Fibroblast of upper back skin (primary cell): ENCODE measurements around the gene NR1I2.
A peak's percentile ranks its signal among the peaks of the same experiment; 100 is the strongest.

ENCODE experiments used
- DNase-seq: peaks from one replicate; pipeline ENCODE4 v3.0.0-alpha.2; 2013

NR1I2 gene

DNA sequence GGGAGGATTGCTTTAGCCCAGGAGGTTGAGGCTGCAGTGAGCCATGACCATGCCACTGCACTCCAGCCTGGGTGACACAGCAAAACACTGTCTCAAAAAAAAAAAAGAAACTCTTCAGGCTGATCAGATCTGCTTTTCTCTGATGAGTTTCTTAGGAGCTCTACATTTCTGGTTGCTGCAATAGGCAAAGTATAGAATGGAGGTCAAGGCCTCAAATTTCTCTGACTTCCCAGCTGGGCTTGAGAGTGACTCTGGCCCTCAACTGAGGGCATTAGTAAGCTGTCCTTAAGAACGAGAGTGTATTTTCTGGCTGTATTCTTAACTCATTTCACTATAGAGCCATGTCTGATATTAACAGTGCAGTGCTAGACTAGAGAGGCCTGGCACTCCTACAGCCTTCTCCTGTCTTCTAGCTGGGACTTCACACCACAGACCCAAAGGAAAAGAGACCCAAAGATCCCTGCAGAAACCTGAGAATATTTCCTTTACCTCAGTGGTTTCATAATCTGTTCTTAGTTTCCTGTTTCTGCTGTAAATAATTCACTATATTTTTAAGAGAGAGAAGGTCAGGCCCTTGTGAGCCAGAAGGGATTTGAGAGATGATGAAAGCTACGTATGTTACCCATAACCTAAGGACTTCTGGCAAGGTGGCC lies 2.0 kb upstream of the NR1I2 start:
- no peak for DNase-seq

DNA sequence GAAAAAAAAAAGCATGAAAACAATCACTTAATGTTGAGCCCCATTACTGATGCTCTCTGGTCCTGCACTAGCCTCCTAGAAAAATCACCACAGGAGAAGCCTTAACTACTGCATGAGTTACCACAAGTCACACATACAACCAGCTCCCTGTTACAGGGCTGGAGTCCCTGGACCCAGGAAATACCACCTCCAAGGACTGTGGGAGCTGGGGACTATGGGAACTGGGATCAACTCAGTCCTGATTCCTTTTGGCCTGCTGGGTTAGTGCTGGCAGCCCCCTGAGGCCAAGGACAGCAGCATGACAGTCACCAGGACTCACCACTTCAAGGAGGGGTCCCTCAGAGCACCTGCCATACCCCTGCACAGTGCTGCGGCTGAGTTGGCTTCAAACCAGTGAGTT lies 559 bp downstream of the NR1I2 start:
- no peak for DNase-seq

DNA sequence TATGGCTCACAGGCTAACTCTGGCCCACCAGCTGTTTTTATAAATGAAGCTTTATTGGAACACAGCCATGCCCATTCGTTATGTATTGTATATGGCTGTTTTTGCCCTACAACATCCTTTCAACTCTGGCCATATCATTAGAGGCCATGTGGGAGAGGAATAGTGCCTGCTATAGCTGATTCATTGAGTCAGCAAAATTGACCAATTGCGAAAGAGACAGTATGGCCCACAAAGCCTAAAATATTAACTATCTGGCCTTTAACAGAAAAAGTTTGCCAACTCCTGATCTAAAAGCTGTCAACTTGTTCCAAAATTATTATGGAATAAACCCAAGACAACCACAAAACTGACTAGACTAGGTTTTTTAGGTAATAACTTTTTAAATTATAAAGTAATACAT lies 1.4 kb downstream of the NR1I2 start:
- DNase-seq, result no peak

DNA sequence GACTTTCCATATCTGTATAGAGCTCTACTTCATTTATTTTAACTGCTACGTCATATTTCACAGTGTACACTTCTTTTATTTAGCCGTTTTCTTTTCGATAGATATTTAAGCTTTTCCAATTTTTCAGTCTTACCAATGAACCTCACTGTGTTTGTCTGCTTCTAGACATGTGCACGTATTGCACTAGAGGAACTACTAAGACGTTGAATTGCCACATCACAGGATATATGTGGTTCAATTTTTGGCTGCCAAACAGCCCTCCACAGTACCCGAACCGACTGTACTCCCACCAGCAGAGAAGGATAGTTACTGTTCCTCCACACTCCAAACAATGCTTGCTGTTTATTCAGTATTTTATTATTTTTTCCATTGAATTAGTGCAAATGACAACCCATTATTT lies 2.0 kb downstream of the NR1I2 start:
- no peak for DNase-seq

DNA sequence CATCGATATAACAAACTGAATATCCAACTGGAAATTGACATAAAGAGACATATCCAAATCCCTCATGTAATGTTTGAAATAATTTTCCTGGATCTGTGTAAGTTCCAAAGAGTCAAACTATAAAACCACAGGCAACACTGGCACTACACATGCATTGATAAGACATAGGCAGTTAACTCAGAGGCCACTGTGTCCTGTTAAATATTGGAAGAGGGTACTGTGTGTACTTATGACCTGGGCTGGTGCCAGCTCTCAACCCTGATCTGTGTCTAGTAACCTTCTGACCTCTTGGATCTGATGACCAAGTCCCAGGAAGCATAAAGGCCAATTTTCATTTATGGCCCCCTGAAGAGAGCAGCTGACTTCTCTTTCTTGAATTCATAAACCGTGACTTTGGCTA lies 4.5 kb downstream of the NR1I2 start:
- DNase-seq, result no peak

DNA sequence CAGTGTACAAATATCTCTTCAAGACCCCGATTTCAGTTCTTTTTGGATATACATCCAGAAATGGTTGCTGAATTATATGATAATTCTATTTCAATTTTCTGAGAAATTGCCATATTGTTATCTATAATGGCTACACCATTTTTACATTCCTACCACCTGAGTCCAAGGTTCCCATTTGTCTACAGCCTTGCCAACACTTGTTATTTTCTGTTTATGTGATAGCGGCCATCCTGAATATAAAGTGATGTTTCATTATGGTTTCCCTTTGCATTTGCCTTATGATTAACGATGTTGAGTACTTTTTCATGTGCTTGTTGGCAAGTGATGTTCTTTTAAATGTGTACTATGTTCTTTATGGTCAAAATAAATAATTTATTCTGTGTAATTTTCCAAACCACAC lies 8.5 kb downstream of the NR1I2 start:
- no peak for DNase-seq

DNA sequence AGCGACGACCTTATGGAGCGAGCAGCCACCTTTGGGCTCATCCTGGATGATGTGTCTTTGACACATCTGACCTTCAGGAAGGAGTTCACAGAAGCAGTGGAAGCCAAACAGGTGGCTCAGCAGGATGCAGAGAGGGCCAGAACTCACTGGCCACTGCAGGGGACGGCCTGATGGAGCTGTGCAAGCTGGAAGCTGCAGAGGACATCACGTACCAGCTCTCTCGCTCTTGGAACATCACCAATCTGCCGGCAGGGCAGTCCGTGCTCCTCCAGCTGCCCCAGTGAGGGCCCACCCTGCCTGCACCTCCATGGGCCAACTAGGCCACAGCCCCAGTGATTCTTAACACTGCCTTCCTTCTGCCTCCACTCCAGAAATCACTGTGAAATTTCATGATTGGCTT lies 10.4 kb downstream of the NR1I2 start:
- DNase-seq, result no peak

DNA sequence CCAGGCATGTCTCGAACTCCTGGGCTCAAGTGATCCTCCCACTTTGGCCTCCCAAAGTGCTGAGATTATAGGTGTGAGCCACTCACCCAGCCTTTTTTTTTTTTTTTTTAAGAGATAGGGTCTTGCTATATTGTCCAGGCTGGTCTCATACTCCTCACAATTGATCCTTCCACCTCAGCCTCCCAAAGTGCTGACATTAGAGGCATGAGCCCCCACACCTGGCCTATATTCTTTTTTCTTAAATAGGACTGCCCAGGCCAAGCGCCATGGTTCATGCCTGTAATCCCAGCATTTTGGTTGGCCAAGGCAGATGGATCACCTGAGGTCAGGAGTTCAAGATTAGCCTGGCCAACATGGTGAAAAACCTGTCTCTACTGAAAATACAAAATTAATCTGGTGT lies 12.5 kb downstream of the NR1I2 start:
- DNase-seq, result no peak

DNA sequence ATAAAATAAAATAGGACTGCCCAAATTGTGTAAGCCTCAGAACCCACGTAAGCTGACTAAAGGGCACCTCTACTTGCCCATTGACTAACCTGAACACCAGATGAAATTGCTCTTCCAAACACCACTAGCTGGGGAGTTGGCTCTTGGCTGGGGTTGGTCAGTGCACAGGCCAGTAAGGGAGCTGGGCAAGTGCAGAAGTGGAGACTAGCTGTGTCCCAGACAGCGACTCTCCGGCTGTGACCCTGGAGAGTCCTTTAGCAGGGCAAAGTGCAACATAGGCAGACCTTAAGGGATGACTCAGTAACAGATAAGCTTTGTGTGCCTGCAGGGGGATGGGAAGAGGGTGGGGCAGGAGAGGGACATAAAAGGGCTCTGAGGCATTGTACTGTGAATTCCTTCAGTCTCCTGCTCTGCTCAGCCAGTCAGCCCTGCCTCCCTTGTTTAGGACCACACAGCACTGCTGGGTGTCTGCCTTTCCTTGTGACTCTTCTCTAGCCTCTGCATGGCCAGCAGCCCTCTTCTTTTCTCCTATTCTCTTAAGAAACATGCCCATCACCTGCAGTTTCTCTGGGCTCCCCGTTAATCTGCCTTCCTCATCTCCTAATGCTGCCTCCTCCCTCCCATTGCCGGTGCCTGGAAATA lies 13.2 kb downstream of the NR1I2 start:
- DNase-seq, result no peak

DNA sequence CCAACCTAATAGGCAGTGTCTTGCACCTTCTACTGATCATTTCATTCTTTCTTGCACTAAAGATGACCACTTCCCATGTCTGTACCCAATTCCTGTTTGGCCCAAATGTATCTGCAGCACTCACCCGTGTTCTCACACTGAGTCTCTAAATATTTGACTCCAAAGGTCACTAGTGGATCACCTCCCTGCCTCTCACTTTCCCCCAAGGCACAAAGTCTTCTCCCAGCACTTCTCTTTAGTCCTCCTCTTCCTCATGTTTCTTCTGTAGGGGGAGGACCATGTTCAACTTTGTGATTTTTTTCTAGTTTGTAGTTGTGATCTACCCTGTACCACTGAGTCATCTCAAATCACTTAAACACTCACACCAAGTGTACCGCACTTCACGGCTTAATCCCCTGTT lies 13.9 kb downstream of the NR1I2 start:
- no peak for DNase-seq

DNA sequence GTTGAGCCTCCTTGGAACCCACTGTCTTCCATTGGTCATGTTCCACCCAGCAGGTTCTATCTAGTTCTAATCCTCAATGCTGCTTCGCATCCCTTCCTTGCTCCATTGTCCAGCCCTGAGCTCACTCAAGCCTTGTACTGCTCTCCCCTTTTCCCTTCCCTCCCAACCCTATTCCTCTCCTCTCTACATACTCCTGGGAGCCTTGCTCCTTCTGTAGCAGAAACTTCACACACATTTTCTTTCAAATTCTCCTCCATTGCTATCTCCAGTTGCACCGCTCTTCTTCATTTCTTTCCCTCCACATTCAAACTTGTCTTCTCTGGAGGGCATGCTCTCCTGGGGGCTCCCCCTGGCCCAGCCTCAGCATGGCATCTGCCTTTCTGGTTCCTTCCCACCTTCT lies 14.5 kb downstream of the NR1I2 start:
- DNase-seq, result no peak

DNA sequence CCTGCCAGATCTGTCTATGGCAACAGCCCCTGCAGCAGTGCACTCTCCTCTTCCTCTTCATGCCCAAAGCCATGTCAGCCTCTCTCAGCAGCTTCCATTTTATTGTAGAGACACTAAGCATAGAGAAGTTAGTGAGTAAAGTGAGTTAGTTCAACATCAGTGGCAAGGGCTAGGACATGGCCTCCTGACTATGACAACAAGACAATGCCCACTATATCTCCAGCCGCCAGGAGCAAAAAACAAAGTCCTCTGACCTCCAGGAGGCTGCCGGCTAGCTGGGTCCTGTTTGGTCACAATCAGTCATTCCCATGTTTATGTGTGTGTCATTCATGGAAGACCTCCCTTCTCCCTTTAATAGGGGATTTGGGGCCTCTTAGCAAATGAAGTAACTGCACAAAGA lies 14.9 kb downstream of the NR1I2 start:
- DNase-seq, result no peak

DNA sequence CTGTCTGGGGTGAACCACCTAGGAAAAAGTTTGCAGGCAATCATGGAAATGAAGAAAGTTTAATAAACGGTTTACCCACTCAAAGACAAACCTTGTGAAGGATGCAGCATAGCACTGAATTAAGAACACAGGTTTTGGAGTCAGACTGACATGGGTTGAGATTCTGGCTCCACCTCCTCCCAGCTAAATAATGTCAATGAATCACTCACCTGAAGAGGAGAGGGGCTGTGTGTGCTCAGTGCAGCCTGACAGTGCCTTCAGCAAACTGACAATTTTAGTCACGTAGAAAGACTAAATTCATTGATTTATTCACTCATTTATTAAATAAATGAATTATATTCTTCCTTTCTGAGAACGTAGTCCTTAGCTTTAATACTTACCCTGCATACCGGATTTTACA lies 18.9 kb downstream of the NR1I2 start:
- no peak for DNase-seq

DNA sequence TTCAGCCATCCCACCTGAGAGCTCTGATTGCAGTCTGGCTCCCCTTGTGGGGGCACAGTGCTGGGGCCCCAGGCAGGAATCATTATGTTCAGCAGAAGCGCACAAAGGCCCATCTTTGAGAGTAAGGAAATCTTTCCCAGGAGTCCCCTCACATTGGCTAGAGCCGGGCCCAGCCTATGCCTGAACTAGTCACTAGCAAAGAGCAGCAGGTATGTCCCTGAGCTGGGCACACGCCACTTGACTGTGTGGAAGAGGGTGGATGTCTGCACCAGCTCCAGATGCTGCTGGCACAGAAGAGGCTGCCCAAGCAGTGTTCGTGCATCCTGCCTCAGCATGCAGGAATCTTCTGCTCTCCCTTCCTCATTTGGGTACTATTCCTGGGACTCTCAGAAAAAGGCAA lies 26.3 kb downstream of the NR1I2 start:
- no peak for DNase-seq

DNA sequence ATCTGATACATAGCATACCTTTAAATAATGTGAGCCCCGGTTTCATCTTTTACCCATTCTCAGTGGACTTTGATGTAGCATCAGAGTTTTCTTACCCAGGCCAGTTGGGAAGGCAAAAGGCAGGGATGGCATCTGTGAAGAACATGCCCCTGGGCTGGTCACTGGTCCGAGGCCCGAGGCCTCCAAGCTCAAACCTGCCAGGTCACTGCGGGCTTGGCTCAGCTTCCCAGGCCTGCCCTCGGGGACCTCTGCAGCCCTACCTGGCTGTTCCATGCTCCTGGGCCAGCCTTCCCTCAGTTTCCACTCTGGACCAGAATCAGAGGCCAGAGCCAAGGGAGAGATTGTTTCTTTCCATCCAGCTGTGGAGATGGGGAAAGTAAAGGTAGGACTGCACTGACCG lies 26.9 kb downstream of the NR1I2 start:
- no peak for DNase-seq

DNA sequence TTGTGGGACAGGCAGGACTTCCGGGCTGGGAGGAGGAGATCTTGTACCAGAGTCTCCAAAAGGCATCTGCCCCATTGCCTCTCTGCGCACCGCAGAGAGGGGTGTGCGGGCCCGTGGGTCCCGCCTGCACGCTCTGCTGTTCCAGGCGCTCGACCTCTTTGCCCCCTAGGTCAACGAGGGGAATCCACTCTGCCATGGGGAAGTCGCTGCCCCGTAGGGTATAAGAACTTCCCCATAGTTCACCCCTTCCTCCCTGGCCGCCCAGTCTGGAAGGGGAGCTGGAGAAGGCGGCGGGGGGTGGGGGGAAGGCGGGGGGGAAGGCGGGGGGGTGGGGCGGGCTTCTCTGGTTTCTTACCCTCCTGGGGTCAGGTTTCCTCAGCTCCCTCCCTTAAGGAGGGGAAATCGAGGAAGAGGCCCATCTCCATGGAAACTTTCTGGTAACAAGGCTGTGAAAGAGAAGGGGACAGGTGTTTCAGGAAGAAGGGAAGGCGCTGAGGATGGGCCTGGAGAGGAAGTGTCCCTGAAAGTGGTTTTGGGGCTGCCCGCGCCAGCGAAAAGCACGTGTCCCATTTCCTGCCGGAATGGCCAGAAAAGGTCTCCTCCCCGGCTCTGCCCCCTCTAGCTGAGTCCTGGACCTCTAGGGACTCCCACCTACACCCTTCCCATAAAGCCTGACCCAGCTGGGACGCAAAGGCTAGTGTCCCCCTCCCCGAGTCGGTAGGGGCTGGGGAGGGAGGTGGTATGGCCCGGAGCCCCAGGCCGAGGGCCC lies 27.5 kb downstream of the NR1I2 start:
- DNase-seq, result no peak

DNA sequence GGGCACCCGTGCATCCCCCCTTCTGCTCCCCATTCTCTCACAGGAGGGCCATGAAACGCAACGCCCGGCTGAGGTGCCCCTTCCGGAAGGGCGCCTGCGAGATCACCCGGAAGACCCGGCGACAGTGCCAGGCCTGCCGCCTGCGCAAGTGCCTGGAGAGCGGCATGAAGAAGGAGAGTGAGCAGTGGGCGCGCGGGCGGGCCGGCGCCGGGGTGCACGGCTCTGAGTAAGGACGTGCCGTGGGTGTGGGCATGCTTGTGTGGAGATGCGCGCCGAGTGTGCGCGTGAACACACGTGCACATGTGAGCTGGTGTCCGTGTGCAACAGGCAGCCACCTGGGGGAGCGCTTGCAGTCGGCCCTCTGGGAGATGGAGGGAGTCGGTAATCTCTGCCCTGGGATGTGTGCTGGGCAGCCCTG lies 28.1 kb downstream of the NR1I2 start:
- peak; percentile 34 for DNase-seq

DNA sequence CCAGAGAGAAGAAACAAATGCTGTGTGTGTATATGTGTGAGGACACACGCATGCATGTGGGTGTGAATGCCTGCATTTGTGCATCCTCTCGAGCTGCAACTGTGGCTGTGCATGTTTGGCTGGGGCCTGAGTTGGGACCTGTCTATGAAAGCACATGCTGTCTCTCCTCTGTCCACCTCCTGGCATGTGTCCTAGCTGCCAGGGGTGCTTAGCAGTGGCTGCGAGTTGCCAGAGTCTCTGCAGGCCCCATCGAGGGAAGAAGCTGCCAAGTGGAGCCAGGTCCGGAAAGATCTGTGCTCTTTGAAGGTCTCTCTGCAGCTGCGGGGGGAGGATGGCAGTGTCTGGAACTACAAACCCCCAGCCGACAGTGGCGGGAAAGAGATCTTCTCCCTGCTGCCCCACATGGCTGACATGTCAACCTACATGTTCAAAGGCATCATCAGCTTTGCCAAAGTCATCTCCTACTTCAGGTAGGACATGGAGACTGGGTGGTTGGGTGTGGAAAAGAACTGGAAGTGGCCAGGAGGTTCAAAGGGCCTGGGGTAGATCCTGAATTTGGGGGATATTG lies 30.7 kb downstream of the NR1I2 start:
- DNase-seq, result no peak

DNA sequence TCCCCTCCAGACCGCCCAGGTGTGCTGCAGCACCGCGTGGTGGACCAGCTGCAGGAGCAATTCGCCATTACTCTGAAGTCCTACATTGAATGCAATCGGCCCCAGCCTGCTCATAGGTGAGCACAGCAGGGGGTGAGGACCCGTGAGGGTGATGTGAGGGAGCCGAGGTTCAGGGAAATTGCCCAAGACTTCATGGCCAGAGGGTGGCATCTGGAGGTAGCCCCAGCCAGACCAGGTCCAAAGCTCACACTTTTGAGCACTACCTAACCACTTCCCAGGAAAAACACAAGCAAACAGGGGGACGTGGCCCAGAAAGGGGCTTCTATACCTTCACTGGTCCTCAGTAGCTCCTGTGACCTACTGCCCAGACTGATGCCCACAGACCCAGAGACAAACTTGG lies 33.8 kb downstream of the NR1I2 start:
- no peak for DNase-seq

DNA sequence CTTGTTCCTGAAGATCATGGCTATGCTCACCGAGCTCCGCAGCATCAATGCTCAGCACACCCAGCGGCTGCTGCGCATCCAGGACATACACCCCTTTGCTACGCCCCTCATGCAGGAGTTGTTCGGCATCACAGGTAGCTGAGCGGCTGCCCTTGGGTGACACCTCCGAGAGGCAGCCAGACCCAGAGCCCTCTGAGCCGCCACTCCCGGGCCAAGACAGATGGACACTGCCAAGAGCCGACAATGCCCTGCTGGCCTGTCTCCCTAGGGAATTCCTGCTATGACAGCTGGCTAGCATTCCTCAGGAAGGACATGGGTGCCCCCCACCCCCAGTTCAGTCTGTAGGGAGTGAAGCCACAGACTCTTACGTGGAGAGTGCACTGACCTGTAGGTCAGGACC lies 35.2 kb downstream of the NR1I2 start:
- DNase-seq, result no peak

DNA sequence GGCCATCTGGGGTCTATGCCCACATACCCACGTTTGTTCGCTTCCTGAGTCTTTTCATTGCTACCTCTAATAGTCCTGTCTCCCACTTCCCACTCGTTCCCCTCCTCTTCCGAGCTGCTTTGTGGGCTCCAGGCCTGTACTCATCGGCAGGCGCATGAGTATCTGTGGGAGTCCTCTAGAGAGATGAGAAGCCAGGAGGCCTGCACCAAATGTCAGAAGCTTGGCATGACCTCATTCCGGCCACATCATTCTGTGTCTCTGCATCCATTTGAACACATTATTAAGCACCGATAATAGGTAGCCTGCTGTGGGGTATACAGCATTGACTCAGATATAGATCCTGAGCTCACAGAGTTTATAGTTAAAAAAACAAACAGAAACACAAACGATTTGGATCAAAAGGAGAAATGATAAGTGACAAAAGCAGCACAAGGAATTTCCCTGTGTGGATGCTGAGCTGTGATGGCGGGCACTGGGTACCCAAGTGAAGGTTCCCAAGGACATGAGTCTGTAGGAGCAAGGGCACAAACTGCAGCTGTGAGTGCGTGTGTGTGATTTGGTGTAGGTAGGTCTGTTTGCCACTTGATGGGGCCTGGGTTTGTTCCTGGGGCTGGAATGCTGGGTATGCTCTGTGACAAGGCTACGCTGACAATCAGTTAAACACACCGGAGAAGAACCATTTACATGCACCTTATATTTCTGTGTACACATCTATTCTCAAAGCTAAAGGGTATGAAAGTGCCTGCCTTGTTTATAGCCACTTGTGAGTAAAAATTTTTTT lies 35.9 kb downstream of the NR1I2 start:
- no peak for DNase-seq

DNA sequence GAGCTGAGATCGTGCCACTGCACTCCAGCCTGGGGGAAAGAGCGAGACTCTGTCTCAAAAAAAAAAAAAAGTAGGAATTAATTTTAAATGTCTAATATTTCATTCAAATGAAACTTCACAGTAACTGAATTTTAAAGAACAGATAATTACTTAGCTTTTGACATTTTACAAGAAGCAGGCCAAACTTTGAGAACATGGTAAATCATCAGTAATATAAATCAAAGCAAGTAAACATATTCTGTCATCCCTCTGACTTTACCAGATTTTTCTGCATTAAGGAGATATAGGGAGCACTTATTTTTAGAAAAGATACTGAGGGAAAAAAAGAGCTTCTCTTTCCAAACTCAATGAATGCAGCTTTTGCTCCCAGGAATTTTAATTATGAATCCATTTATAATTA lies 37.0 kb downstream of the NR1I2 start:
- DNase-seq, result no peak

DNA sequence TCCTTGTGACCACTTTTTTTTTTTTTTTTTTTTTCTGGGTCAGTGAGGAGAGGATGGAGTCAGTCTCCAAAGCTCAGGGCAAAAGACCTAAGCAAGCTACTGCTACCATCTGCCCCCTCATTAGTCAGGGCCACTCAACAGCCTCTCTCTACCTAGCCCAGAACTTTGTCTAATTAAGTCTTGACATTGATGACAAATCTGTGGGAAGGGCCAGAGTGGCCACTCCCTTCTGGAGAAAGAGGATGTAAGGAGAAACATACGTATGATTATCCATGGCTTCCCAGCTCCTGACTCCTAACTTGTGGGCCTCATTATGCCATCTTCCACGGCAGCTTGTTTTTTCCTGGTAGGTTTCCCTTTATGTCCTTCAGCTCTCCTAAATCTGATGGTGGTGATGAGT lies 37.9 kb downstream of the NR1I2 start:
- DNase-seq, result no peak
